ENCODE measurements around the gene MAP4K2. TPM values are rescaled to one million over a fixed set of nuclear protein-coding genes. Genes with fewer than 3 reads are reported as not detected.

MAP4K2 gene
- total and polyA plus RNA-seq, 2 of the 13 experiments (the other 11 are each of a cell fraction or from before 2014, with no cell fraction given), result 8.3 to 17.6 TPM

- peak; percentile 52; the same call in 1 of the 2 replicates for TF ChIP-seq ISL2 (CRISPR knock-in tag; IDR thresholded peaks at IDR 0.05)
- no peak for TF ChIP-seq ZNF691 (CRISPR knock-in tag; IDR thresholded peaks at IDR 0.05; ENCODE audit: borderline replicate concordance, low read depth)
- TF ChIP-seq SP140L (CRISPR knock-in tag; IDR thresholded peaks at IDR 0.05; ENCODE audit: borderline replicate concordance), result no peak
- TF ChIP-seq GATA4 (IDR thresholded peaks at IDR 0.05; ENCODE audit: borderline replicate concordance, low read depth), result 0 out of 2 replicates have a peak, but pooled peaks have one; percentile 19
- TF ChIP-seq ZNF160 (CRISPR knock-in tag; IDR thresholded peaks at IDR 0.05), result peak; percentile 61; the same call in 1 of the 2 replicates
- TF ChIP-seq E2F1 (CRISPR knock-in tag; IDR thresholded peaks at IDR 0.05), result peak; percentile 86
- no peak for TF ChIP-seq ZNF775 (CRISPR knock-in tag; IDR thresholded peaks at IDR 0.05; ENCODE audit: borderline replicate concordance)
- TF ChIP-seq ZNF143 (CRISPR knock-in tag; IDR thresholded peaks at IDR 0.05), result peak; percentile 94
- peak; percentile 66 for TF ChIP-seq SP2 (CRISPR knock-in tag; IDR thresholded peaks at IDR 0.05)
- TF ChIP-seq PCBP1 (IDR thresholded peaks at IDR 0.05; ENCODE audit: borderline replicate concordance, low read depth, low read length), result peak; percentile 79; the same call in 1 of the 2 replicates
- no peak for TF ChIP-seq ZNF468 (CRISPR knock-in tag; IDR thresholded peaks at IDR 0.05)
- TF ChIP-seq ZFP1 (CRISPR knock-in tag; IDR thresholded peaks at IDR 0.05), result peak; percentile 30; the same call in 1 of the 2 replicates
- TF ChIP-seq MTERF4 (CRISPR knock-in tag; IDR thresholded peaks at IDR 0.05), result peak; percentile 64; the same call in 1 of the 2 replicates
- no peak for TF ChIP-seq GFI1 (CRISPR knock-in tag; IDR thresholded peaks at IDR 0.05; ENCODE audit: borderline replicate concordance)
- 0 out of 2 replicates have a peak, but pooled peaks have one; percentile 34 for TF ChIP-seq ZHX1 (CRISPR knock-in tag; IDR thresholded peaks at IDR 0.05; ENCODE audit: low read depth)
- no peak for TF ChIP-seq ZFP37 (CRISPR knock-in tag; IDR thresholded peaks at IDR 0.05; ENCODE audit: borderline replicate concordance)
- peak; percentile 70; the same call in 1 of the 2 replicates for TF ChIP-seq PHF8 (CRISPR knock-in tag; IDR thresholded peaks at IDR 0.05)
- peak; percentile 80 for TF ChIP-seq DR1 (CRISPR knock-in tag; IDR thresholded peaks at IDR 0.05)
- TF ChIP-seq HMGXB3 (CRISPR knock-in tag; IDR thresholded peaks at IDR 0.05; ENCODE audit: borderline replicate concordance), result peak; percentile 98
Measured at GRCh38 chr11:64810271-64810890, 7.4 kb upstream of the MAP4K2 start, which contains the start of gene MEN1 (continued).
